SK-N-MC (cell line): Measurements from ENCODE around the gene EEF1AKMT2.

Source experiments
- DNase-seq: peaks from one replicate; pipeline ENCODE4 v3.0.0-alpha.2; 2011; ENCODE audit warnings: low read depth, low spot score
- H3K27ac ChIP-seq: fragments of 200-600 bp; sonication (generic); 2 replicates; pipeline ENCODE4 v1.5.1; 2016; ENCODE audit warnings: mixed run types
- H3K36me3 ChIP-seq: fragments of 200-600 bp; sonication (generic); 2 replicates; pipeline ENCODE4 v1.6.1; 2017; ENCODE audit warnings: antibody characterized with exemption, low read length, mixed read lengths; ENCODE audit not compliant: insufficient read depth
- H3K4me3 ChIP-seq: fragments of 200-600 bp; sonication (generic); 2 replicates; pipeline ENCODE4 v1.5.1; 2016
- H3K9ac ChIP-seq: fragments of 200-600 bp; sonication (generic); 2 replicates; pipeline ENCODE4 v1.8.0; 2017; ENCODE audit warnings: mixed run types, mixed read lengths; ENCODE audit not compliant: insufficient read length
- H3K9me3 ChIP-seq: fragments of 200-600 bp; sonication (generic); 2 replicates; pipeline ENCODE4 v1.6.1; 2017; ENCODE audit warnings: low read depth, mild to moderate bottlenecking, antibody characterized with exemption, low read length, moderate library complexity, mixed read lengths
- EZH2 ChIP-seq: fragments of 200-600 bp; sonication (generic); IDR thresholded peaks from one replicate; pipeline ENCODE4 v1.6.1; 2017; ENCODE audit warnings: antibody characterized with exemption
- FOXP2 ChIP-seq: optimal IDR thresholded peaks from 2 replicates; pipeline ENCODE3; 2011; ENCODE audit warnings: mild to moderate bottlenecking, moderate library complexity; ENCODE audit not compliant: insufficient read depth; ENCODE audit errors: extremely low read length, control extremely low read depth
- POLR2AphosphoS5 ChIP-seq: IDR thresholded peaks from 2 replicates; pipeline ENCODE4 v1.6.1; 2012; ENCODE audit warnings: mild to moderate bottlenecking, low read depth, low read length, borderline replicate concordance

EEF1AKMT2 gene

DNA sequence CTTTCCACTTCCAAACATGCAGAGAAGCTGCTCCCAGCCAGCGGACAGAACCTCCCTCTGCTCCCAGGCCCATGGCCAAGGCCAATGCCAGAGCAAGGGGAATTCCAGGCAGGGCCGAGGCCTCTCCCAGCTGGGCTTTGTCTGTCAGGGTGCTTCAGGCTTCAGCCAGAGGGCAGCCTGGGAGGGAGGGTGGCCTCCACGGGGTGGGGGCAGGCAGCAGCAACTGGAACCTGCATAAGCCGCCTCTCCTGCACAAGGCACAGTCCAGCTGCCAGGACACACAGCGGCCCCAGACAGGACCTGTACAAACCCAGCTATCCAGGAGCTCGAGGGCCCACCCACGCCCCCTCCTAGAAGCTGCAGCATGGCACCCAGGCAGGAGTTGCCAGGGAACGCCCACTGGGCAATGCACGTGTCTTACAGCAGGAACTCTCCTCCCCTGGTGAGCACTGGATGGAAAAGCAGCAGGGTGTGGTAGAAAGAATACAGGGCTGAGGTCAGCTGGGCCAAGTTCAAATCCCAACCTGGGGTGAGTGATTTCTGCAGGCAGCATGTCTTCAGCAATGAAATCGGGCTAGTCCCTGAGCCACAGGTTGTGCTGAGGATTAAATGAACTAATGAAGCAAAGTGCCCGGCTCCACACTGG is 55.1 kb downstream of the EEF1AKMT2 start:
- H3K36me3 ChIP-seq: no peaks in the 10 kb centered on the region
- DNase-seq: no peak
- TF ChIP-seq EZH2 (no peak), POLR2AphosphoS5 (no peak)
- no peak overlapping the region for H3K27ac ChIP-seq
- H3K9me3 ChIP-seq: no peaks in the 10 kb centered on the region
- H3K4me3 ChIP-seq: no peak overlapping the region
- no peak overlapping the region for H3K9ac ChIP-seq

DNA sequence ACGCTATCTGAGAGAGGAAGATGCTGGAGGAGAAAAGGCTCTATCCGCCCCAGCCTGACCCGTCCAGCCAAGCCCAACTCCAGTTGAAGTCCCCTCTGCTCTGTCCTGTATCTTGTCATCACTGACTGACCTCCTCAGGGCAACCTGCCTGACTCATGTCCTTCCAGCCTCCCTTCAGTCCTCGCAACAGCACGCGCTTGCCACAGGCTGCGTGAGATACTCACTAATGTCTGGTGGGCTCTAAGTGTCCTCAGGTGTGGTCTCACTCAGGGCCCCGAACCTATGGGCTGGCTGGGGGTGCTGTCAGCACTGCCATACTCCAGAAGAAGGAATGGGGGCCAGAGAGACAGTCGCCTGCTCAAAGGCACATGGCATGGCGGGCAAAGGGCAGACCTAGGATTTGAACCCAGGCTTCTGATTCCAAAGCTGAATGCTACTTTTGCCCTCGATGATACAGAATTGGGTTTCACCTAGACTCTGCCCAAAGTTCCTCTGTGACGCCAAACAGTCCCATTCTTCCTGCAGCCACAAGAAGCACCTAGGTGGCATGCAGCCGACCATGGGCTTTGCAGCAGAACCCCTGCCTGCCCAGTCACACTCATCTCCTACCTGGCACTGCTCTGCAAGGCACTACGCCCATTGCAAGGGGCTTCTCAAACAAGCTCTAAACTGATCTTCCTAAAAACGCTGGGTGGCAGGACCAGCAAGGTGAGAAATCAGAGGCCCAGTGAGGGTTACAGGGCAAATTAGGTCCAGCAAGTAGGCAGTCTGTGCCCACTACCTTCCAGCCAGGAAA is 56.0 kb downstream of the EEF1AKMT2 start:
- Histone ChIP-seq H3K27ac (no peak overlapping the region), H3K4me3 (no peak overlapping the region), H3K9ac (no peak overlapping the region), H3K36me3 (no peaks in the 10 kb centered on the region), H3K9me3 (no peaks in the 10 kb centered on the region)
- DNase-seq: no peak
- TF ChIP-seq FOXP2 (no peak), EZH2 (no peak), POLR2AphosphoS5 (no peak)

- DNase-seq: no peak
- no peak overlapping the region for H3K27ac ChIP-seq
- H3K36me3 ChIP-seq: no peaks in the 10 kb centered on the region
- no peak overlapping the region for H3K9ac ChIP-seq
- no peak overlapping the region for H3K4me3 ChIP-seq
- TF ChIP-seq POLR2AphosphoS5 (no peak), EZH2 (no peak), FOXP2 (no peak)
- no peaks in the 10 kb centered on the region for H3K9me3 ChIP-seq
These were observed 57.1 kb downstream of the EEF1AKMT2 start for GRCh38 chr10:124734311-124735166.

- TF ChIP-seq FOXP2 (no peak), EZH2 (no peak), POLR2AphosphoS5 (no peak)
- no peak overlapping the region for H3K4me3 ChIP-seq
- no peaks in the 10 kb centered on the region for H3K36me3 ChIP-seq
- DNase-seq: no peak
- H3K9me3 ChIP-seq: no peaks in the 10 kb centered on the region
- H3K27ac ChIP-seq: no peak overlapping the region
- no peak overlapping the region for H3K9ac ChIP-seq
These were observed 58.0 kb downstream of the EEF1AKMT2 start for GRCh38 chr10:124733571-124734245.

GRCh38 chr10:124732931-124733570 is 58.6 kb downstream of the EEF1AKMT2 start:
- Histone ChIP-seq H3K4me3 (no peak overlapping the region), H3K27ac (no peak overlapping the region), H3K9ac (no peak overlapping the region), H3K9me3 (no peaks in the 10 kb centered on the region), H3K36me3 (no peaks in the 10 kb centered on the region)
- no peak for DNase-seq
- TF ChIP-seq EZH2: no peak
- TF ChIP-seq POLR2AphosphoS5: no peak
- TF ChIP-seq FOXP2: no peak

DNA sequence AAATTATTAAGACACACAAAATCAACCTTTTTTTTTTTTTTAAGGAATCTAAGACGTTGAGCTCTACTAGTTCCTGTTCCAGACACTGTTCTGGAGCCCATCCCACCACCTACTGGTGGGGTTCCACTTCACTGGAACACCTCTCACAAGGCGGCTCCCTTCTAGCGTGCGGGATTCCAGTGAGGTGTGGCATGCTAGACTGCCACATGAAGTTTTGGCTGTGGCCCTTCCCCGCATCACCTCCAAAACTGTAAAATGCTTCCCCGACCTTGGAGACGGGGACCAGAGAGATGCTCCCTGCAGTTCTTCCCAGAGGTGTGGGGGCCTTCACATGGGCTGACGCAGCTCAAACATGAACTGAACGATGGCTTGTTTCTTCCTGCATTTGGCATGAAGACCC is 60.1 kb downstream of the EEF1AKMT2 start:
- no peak for DNase-seq
- no peak overlapping the region for H3K4me3 ChIP-seq
- H3K36me3 ChIP-seq: no peaks in the 10 kb centered on the region
- no peak for TF ChIP-seq FOXP2
- TF ChIP-seq POLR2AphosphoS5: no peak
- TF ChIP-seq EZH2: no peak
- H3K9me3 ChIP-seq: no peaks in the 10 kb centered on the region
- no peak overlapping the region for H3K9ac ChIP-seq
- H3K27ac ChIP-seq: no peak overlapping the region

GRCh38 chr10:124730790-124731189 is 60.9 kb downstream of the EEF1AKMT2 start:
- no peak overlapping the region for H3K9ac ChIP-seq
- H3K4me3 ChIP-seq: no peak overlapping the region
- H3K9me3 ChIP-seq: no peaks in the 10 kb centered on the region
- TF ChIP-seq EZH2 (no peak), POLR2AphosphoS5 (no peak), FOXP2 (no peak)
- no peaks in the 10 kb centered on the region for H3K36me3 ChIP-seq
- H3K27ac ChIP-seq: no peak overlapping the region
- no peak for DNase-seq
